Anterior cingulate cortex (tissue), 58 donors: ENCODE measurements around the gene BAIAP2L2.
"Not testable (repeated sequence)": the region's sequence is repeated elsewhere in the genome, so short reads cannot be mapped to it uniquely, and the experiment has no call there.

Source experiments
- DNase-seq, 58 donors: peaks; one replicate each; lab custom pipeline; 2025; lab: John Stamatoyannopoulos, UW

BAIAP2L2 gene

GRCh38 chr22:38083931-38084631 lies 26.4 kb downstream of the BAIAP2L2 start, which contains the start of gene SLC16A8:
SLC16A8 (minus strand) TSS chr22:38084184; CDS start chr22:38082873, 1,311 bp downstream.
- peak in 1 of 58 donors; percentile 31 for DNase-seq

- no peak for DNase-seq
These were observed 27.3 kb downstream of the BAIAP2L2 start for GRCh38 chr22:38082986-38083710.

GRCh38 chr22:38081941-38082828 lies 28.3 kb downstream of the BAIAP2L2 start:
- DNase-seq = no peak

- DNase-seq = no peak
These were observed 28.9 kb downstream of the BAIAP2L2 start for GRCh38 chr22:38081636-38081940.

GRCh38 chr22:38080850-38081635 lies 29.4 kb downstream of the BAIAP2L2 start:
- DNase-seq = peak in 20 of 58 donors; percentile 15 to 67 (median 37)

GRCh38 chr22:38080474-38080849 lies 30.0 kb downstream of the BAIAP2L2 start:
- no peak for DNase-seq

- no peak for DNase-seq
These were observed 30.7 kb downstream of the BAIAP2L2 start for GRCh38 chr22:38079804-38080203.

- DNase-seq = not testable (repeated sequence)
These were observed 31.3 kb downstream of the BAIAP2L2 start for GRCh38 chr22:38079208-38079607.

- no peak for DNase-seq
These were observed 32.2 kb downstream of the BAIAP2L2 start for GRCh38 chr22:38078046-38078840.

GRCh38 chr22:38077595-38077994 lies 32.9 kb downstream of the BAIAP2L2 start:
- DNase-seq = no peak

GRCh38 chr22:38077096-38077495 lies 33.4 kb downstream of the BAIAP2L2 start:
- no peak for DNase-seq

- no peak for DNase-seq
These were observed 34.5 kb downstream of the BAIAP2L2 start for GRCh38 chr22:38075961-38076360.

GRCh38 chr22:38075105-38075825 lies 35.2 kb downstream of the BAIAP2L2 start:
- DNase-seq = no peak

- DNase-seq = peak in 7 of 58 donors; percentile 6 to 49 (median 22)
These were observed 36.0 kb downstream of the BAIAP2L2 start for GRCh38 chr22:38074181-38075104.

- DNase-seq = no peak
These were observed 37.0 kb downstream of the BAIAP2L2 start for GRCh38 chr22:38073150-38074130.
